ENCODE data around the gene HES1.
"Not testable (repeated sequence)": the region's sequence is repeated elsewhere in the genome, so short reads cannot be mapped to it uniquely, and the experiment has no call there.

The HES1 gene

DNA sequence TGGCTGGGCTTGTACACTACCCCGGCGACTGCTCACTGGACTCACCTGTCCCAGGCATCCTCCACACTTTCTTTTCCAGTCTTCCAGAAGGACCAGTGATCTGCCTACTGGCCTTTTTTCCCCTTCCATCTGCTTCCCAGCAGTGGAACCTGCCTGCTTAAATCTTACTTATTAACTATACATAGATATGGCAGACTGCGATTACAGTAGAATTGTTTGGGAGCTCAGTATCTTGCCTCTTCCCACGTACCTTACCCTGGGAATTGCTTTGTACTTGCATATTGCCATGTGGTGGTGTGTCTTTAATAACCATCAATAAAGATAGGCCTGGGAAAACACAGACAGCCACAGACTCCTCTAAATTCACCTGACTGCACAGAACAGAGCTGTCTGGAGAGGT lies 11.8 kb upstream of the HES1 start:
- DNase-seq (ENCODE audit: low read depth in 1 of 2, low spot score in 1 of 2): no peak

- DNase-seq (ENCODE audit: low read depth in 1 of 2, low spot score in 1 of 2): no peak
Observed at GRCh38 chr3:194125442-194125841, 10.5 kb upstream of the HES1 start.

GRCh38 chr3:194126790-194127189 lies 9.2 kb upstream of the HES1 start:
- no peak for DNase-seq (ENCODE audit: low read depth in 1 of 2, low spot score in 1 of 2)

- DNase-seq (ENCODE audit: low read depth in 1 of 2, low spot score in 1 of 2): no peak
Observed at GRCh38 chr3:194128202-194128918, 7.6 kb upstream of the HES1 start.

GRCh38 chr3:194128919-194129295 lies 7.0 kb upstream of the HES1 start:
- DNase-seq (ENCODE audit: low read depth in 1 of 2, low spot score in 1 of 2): not testable (repeated sequence)

DNA sequence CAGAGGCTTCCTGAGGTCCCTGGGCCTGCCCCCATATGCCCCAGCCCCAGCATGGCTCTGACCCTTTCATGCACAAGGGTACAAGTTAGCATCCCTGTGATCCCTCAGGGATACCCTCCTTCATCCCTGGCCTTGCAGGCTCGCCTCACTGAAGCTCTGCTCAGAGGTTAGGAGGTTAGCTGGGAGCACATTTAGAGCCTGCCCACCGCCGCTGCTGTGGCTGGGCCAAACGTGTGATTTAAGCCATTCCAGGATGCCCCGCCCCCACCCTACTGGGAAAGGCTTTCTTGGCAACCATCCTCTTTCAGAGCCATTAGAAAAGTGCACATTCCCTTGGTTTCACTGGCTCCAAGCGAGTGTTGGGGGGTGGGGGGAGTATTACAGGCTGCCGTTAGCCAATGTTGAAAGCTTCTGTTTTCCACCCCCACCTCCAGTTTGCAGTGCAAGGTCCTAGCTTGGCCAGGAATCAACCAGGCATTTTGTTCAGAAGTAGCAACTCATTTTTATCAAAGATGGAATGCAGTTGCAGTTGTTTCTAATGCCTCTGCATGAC lies 6.3 kb upstream of the HES1 start:
- no peak for DNase-seq (ENCODE audit: low read depth in 1 of 2, low spot score in 1 of 2)

DNA sequence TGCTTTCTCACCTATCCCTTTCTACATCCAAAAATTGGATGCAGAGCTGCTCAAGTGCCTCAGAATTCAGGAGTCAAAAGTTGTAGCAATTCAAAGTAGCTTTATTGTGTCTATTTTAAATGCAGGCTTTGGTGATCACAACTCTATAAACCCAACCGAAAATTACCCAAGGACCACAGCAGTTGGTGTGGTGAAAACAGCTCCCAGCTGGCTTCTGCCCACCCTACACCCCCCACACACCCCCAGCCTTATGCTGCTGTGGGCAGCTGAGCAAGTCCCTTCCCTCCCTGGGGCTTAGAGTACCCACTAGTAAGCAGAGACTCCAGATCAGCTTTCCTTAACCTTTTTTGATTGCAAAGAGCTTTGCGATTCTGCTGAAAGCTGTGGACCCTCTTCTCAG lies 5.8 kb upstream of the HES1 start:
- DNase-seq (ENCODE audit: low read depth in 1 of 2, low spot score in 1 of 2): no peak

DNA sequence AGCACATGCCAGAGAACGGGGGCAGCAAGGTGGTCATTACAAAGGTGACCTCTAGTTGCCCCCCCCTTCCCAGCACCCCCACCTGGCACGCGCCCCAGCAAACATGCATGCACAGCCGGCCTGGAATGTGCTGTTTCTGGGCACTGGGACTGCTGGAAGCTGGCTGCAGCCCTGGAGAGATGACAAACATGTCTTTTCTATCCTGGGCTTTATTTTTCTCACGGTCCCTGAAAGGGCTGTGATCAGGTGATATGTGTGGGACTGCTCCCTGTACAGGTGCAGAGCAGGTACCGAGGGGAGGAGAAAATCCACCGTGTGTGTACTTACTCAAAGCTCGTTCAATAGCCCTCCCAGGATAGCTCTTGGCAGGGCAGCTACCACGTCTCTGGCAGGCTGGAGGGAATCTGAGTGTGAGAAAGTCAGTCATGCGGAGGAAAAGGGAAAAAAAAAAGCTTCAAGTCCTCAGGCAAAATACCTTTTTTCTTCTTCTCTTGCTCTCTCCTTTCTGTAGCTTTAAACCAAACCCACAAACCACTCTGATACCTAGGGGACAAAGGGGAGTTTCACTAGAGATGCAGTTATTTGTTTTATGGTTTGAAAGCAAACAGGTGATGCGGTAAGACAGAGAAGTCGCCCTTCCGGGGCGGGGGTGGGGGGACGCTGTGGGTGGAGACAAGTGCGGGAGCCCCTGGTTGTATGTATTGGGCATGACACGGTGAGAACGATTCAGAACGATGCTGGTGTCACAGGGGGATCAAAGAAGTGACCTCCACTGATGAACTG lies 5.0 kb upstream of the HES1 start:
- DNase-seq (ENCODE audit: low read depth in 1 of 2, low spot score in 1 of 2): no peak

DNA sequence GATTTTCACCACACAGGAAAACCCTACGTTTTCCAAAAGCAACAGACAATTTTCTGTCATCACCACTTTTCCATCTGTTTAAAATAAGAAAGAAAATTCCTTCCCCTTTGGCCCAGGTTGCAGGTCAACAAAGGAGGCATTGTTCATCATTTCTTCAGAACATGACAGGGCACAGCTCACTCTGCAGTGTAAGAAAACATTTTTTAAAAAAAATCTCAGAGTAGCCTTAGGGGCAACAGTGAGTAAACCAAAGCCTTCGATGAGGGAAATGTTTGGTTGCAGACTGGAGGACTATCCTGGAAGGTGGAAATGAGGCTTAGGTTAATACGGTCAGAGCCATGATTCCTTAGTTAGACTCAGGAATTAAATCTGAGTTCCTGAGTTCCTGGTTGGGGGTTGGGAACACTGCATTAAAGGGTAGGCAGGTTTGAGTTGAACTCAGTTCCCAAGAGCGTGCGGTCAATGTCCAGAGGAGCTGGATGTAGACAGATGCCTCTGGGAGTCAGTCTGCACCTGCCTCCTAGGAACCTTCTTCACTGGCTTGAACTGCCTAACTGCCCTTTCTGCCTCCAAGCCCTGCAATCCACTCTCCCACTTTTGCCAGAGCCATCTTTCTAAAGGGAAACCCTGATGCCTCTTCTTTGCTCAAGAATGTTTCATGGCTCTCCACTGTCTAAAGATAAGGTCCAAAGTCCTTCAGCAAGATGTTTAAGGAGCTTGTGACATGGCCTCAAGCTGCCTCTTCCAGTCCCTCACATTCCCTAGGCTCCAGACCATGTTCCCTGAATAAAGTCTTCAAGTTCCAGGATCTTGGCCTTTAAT lies 3.3 kb upstream of the HES1 start:
- DNase-seq (ENCODE audit: low read depth in 1 of 2, low spot score in 1 of 2): no peak

- DNase-seq (ENCODE audit: low read depth in 1 of 2, low spot score in 1 of 2): no peak
Observed at GRCh38 chr3:194133661-194134230, 2.2 kb upstream of the HES1 start.

- peak in 1 of 2 donors; percentile 27 for DNase-seq (ENCODE audit: low read depth in 1 of 2, low spot score in 1 of 2)
Observed at GRCh38 chr3:194134231-194134756, 1.7 kb upstream of the HES1 start.

- peak; percentile 60 to 65 for DNase-seq (ENCODE audit: low read depth in 1 of 2, low spot score in 1 of 2)
Observed at GRCh38 chr3:194134757-194135515, 1.0 kb upstream of the HES1 start.

GRCh38 chr3:194135516-194135805 lies 487 bp upstream of the HES1 start:
- no peak for DNase-seq (ENCODE audit: low read depth in 1 of 2, low spot score in 1 of 2)

DNA sequence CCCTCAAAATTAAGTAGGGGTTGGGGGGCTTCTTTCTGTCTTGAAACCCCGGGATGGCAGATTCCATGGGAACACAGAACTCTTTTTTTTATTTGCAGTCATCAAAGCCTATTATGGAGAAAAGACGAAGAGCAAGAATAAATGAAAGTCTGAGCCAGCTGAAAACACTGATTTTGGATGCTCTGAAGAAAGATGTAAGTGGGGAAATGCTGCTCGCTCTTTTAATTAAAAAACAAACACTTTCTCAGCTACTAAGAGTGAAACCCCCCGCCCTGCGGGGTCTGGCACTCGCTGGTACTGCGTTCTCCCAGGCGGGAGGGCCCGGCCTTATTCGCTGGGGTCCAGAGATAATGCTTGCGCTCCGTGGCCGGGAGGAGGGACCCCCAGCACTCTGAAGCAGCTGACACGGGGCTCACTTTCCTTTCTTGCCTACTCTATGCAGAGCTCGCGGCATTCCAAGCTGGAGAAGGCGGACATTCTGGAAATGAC lies 615 bp downstream of the HES1 start:
- no peak for DNase-seq (ENCODE audit: low read depth in 1 of 2, low spot score in 1 of 2)

GRCh38 chr3:194137008-194137505 lies 1.1 kb downstream of the HES1 start:
- no peak for DNase-seq (ENCODE audit: low read depth in 1 of 2, low spot score in 1 of 2)

GRCh38 chr3:194137506-194138474 lies 1.8 kb downstream of the HES1 start:
- no peak for DNase-seq (ENCODE audit: low read depth in 1 of 2, low spot score in 1 of 2)

DNA sequence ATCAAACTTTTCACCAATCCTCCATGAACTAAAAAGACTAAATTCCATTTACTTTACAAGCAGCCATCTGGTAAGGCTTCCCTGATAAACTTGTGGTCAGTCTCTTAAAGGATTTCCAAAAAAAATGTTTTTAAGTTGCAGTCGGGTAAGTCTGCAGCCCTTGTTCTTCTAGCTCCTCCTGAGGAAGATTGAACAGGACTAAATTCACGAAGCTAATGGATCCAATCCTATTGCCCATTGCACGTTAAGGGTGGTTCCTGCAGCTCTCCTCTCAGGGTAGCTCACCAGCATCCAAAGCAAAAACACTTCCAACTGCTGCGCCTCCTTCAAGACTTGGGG lies 2.8 kb downstream of the HES1 start:
- no peak for DNase-seq (ENCODE audit: low read depth in 1 of 2, low spot score in 1 of 2)

- DNase-seq (ENCODE audit: low read depth in 1 of 2, low spot score in 1 of 2): no peak
Observed at GRCh38 chr3:194139071-194139813, 3.3 kb downstream of the HES1 start.

Measured in activated CD4-positive, alpha-beta T cell treated with anti-CD3 and anti-CD28 coated beads, Interleukin-2, amount 50 U/mL, for 24 hours (primary cell).